GM12892 (cell line): ENCODE results near the gene WASF2.
A peak's percentile ranks its signal among the peaks of the same experiment; 100 is the strongest.
"Not testable (repeated sequence)": the region's sequence is repeated elsewhere in the genome, so short reads cannot be mapped to it uniquely, and the experiment has no call there.

ENCODE experiments used
- DNase-seq: peaks from one replicate; pipeline ENCODE4 v3.0.0; 2011; ENCODE audit not compliant: insufficient read length
- FAIRE-seq: peaks from 2 replicates; lab custom pipeline; 2011; peaks lifted over from hg19 to GRCh38; lab: Jason Lieb, UNC
- POLR2A ChIP-seq: IDR thresholded peaks from 2 replicates; pipeline ENCODE4 v1.6.1; 2011; ENCODE audit warnings: low read depth, low read length, control low read depth
- POLR2AphosphoS5 ChIP-seq: IDR thresholded peaks from 2 replicates; pipeline ENCODE4 v1.6.1; 2011; ENCODE audit warnings: low read depth, low read length, control low read depth
- TAF1 ChIP-seq: IDR thresholded peaks from 2 replicates; pipeline ENCODE4 v1.6.1; 2011; ENCODE audit warnings: low read depth, mild to moderate bottlenecking, control low read depth, low read length, borderline replicate concordance

The WASF2 gene

DNA sequence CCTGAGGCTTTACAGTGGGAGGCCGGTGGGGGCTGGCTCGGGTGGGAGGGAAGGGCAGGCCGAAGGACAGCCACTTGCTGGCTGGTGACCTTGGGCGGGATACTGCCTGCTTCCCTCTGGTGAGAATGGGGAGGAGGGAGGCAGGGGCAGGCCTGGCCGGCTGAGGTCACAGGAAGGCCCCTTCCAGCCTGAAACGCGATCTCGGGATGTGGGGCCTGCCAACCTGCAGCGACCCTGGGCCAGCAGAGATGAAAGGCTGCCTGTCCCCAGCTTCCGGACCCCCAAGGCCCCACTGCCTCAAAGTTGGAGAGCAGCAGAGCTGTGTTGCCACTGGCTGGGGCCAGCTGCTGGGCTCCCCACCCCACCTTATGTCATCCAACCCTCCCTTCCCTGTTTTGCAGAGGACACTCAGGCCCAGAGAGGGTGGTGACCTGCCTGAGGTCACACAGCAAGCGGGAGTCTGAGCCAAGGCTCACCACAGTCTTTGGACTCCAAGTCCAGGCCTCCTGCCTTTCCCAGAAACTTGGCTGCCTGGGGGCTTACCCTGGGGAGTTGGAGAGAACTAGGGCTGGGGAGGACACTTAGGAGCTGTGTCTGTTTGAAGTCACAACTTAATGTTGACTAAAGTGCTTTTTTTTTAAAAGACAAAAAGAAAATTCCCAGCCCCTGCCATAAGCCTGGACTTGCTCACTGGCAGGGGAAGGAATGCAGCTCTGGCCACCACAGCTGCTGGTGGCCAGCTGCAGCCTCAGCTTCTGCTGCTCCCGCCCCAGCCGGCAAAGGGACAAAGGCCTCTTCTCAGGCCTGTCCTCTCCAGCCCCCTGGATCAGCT lies 14.8 kb upstream of the WASF2 start:
- FAIRE-seq (no peak), DNase-seq (no peak)
- TF ChIP-seq TAF1: no peak
- TF ChIP-seq POLR2AphosphoS5: no peak
- no peak for TF ChIP-seq POLR2A

DNA sequence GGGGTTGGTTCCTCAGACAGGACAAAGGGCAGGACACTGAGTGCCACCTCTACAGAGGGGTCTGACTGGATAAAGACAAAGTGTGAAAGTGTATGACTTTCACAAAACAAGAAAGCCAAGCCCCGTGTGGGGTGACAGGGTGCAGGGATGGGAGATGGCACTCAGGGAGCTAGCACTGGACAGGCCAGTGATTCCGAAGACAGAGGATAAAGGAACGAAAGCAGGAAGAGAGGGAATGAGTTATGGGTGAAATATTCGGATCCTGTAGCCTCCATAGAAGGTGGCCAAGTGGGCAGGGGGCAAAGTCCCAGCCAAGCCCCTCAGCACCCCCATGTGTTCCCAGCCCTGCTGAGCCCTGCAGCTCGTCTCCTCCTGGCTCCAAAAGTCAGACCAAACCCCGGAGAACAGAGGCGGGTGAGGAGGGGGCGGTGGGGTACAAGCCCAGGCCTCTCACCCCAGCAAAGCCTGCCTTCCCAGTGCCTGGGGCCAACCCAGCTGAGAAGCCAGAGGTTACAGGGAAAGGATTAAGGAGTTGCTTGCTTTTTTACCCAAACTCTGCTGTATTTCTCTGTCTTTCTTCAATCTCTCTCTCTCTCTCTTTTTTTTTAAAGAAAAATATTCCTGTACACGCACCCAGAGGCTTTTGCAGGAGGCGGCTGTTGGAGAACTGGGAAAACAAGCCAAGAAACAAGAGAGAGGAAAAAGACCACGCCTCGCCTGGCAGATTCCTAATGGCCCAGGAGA lies 14.0 kb upstream of the WASF2 start:
- FAIRE-seq (no peak), DNase-seq (no peak)
- no peak for TF ChIP-seq POLR2AphosphoS5
- TF ChIP-seq TAF1: no peak
- no peak for TF ChIP-seq POLR2A

DNA sequence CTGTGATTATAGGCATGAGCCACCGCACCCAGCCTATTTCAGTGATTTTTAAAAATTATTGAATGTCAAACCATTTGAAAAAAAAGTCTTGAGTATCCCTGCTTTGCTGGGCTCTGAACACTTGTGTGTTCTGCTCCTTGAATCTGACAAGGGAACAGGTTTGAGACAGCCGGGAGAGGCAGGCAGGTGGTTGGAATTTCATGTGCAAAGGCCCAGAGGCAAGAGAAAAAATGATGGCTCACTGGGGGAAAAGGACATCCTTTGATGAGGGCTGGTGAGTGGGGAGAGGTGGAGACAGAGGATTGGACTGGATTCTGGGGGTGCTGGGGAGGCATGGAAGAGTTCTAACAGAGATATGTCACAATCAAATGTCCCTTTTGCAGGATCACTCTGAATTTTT lies 13.1 kb upstream of the WASF2 start:
- DNase-seq (no peak), FAIRE-seq (no peak)
- TF ChIP-seq POLR2AphosphoS5: no peak
- TF ChIP-seq POLR2A: no peak
- no peak for TF ChIP-seq TAF1

DNA sequence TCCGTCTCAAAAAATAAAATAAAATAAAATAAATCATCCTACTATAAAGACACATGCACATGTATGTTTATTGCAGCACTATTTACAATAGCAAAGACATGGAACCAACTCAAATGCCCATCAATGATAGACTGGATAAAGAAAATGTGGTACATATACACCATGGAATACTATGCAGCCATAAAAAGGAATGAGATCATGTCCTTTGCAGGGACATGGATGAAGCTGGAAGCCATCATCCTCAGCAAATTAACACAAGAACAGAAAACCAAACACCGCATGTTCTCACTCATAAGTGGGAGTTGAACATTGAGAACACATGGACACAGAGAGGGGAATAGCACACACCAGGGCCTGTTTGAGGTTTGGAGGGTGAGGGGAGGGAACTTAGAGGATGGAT lies 11.2 kb upstream of the WASF2 start:
- not testable (repeated sequence) for DNase-seq, FAIRE-seq

DNA sequence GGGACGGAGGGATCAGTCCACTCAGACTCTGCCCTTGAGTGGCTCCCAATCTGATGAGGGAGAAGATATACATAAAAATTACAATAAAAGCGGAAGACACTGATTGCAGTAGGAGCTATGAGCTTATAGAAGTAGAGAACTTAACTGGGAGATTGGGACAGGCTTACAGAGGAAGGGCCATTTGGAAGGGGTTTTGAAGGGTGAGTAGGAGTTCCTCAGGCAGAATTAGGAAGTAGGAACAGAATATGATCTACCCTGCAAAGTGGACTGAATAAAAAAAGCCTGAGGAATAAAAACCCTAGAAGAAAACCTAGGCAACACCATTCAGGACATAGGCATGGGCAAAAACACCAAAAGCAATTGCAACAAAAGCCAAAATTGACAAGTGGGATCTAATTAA lies 9.2 kb upstream of the WASF2 start:
- DNase-seq (no peak), FAIRE-seq (no peak)
- TF ChIP-seq POLR2A (no peak), POLR2AphosphoS5 (no peak), TAF1 (no peak)

DNA sequence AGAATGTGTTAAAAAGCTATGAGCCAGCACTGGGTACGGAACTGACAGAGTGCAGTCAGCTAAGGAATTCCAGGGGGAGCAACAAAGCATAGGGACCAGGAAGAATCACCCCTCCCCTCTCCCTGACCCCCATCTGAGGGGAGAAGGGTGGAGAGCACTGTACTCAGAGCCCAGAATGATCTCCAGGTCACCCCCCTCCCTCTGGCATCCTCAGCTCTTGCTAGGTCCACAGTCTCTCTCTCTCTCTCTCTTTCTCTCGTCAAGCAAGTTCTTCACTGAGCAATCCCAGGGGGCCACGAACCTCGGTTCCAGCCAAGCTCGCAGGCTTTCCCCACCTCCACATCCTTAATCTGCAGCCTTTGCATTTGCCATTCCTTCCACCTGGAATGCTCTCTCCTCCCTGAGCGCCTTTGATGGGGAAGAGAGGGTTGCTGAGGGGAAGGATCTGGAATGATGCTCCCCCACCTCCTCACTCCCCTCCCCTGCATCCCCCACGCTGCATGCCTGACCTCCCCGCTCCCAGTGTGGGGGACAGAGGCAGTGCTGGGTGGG lies 6.7 kb upstream of the WASF2 start:
- no peak for DNase-seq
- FAIRE-seq: no peak
- TF ChIP-seq POLR2A (no peak), TAF1 (no peak), POLR2AphosphoS5 (no peak)

DNA sequence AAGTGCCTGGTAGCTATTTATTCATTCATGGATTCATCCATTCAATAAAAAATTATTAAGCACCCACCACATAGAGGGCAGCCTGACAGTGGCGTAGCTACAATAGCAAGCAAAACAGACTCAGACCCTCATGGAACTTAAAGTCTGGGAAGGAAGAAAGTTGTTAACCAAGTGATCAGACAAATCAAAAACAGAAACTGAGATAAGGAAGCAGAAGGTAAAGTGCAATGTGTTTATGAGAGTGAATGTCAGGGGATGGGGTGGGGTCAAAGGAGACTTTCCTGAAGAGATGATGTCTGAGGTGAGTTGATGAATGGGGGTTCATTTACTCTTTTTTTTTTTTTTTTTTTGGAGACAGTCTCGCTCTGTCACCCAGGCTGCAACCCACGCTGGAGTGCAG lies 2.8 kb upstream of the WASF2 start:
- FAIRE-seq: no peak
- no peak for DNase-seq

DNA sequence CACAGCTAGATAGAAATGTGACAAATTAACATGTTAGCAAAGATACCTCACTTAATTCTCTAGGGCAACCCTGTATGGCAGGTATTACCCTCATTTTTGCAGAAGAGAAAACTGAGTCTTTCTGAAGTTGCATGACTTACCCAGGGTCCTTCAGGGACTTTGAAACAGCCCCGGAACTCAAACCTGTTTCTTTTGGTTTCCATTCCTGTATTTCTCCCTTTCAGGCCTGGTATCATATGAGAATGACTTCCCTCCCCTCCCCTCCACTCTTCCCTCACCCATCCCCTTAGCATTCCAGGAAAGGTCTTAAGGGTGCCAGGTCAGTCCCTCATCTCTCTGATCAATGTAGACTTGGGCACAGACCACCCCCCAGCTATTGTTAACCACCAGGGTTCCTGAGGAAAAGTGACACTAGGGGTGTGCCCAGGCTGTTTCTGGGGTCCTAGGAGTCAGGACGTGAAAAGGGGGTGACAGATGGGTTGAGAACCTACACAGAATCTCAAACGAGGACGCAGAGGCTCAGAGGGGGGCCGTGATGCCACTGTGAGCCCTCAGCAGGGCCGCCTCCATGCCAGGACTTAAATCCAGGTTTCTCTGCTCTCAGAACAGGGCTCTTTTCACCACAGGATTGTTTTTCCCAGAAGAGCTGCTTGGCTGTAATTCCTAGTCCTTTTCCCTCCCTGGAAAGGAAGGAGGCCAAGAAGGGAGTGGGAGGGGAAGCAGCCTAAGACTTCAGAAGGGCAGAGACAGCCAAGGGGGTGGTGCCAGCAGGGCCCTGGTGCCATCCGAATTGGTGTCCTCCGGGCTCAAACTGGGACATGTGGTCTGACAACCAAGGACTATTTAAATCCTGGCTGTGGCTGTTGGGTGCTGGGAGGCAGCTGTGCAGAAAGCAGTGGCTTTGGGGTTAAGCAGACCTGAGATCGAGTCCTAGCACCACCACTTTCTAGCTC lies 2.1 kb upstream of the WASF2 start:
- DNase-seq (no peak), FAIRE-seq (peak; percentile 66)
- TF ChIP-seq POLR2AphosphoS5: no peak
- TF ChIP-seq POLR2A: no peak
- no peak for TF ChIP-seq TAF1

More for the DNA sequence above, 2.8 kb upstream of the WASF2 start:
- TF ChIP-seq POLR2A (no peak), POLR2AphosphoS5 (no peak), TAF1 (no peak)

DNA sequence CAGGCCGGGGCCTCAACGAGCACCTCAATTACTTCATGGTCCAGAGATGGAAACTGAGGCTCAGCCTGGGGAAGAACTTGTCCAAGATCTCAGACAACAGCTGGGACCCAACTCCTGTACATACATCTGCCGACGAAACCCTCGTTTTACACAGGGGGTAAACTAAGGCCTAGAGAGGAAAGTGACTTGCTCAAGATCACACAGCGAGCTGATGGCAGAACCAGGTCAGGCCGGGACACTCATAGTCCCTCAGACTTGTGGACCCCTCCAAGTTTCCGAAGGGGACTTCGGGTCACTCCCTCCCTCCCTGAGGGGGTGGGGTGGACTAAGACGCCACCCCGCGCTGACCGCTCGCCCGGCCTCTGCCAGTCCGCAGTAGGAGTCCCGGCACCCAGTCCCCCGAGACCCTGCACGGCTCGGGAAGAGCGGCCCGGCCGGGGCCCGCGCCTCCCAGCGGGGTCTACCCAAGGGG lies 430 bp downstream of the WASF2 start:
- DNase-seq: no peak
- FAIRE-seq: no peak
- no peak for TF ChIP-seq TAF1
- 0 out of 2 replicates have a peak, but pooled peaks have one; percentile 0 for TF ChIP-seq POLR2AphosphoS5

DNA sequence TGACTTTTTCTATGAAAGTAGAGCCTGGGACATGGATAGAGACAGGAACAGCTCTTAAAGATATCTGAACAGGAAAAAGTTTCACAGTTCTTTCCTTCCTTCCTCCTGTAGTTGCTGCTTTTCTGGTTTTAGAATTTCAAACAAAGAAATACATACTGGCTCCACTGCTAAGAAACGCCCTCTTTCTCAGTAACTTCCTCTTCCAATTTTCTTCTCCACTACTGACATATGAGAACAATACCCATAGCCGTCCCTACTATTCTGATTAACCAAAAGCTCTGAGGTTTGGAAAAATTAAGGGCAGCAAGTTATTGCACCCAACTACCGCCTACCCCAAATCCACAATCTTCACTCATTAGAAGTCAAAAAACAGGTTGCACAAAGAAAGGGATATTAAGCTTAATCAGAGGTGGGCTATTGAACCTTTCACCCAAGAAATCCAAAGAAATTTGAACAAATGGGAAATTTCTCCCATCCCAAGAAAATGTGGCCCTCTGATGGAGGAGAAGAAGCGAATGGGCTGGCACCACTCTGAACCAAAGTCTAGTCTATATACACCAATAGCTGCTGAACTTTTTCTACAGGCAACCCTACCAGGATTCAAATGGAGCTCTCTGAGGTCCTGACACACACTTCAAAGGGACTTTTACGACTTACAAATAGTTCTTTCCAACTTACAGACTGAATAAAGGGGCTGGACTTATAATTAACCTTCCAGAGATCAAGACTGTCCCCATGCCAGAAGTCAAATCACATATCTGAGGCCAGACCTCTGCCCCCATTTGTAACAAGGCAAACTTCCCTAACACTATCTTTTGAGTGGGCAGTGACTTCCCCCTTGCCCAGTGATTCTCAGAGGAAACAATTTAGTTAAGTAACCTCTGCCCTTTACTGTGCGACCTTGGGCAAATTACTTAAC lies 1.7 kb downstream of the WASF2 start:
- peak; percentile 42 for FAIRE-seq
- DNase-seq: no peak
- TF ChIP-seq POLR2A (no peak), POLR2AphosphoS5 (no peak), TAF1 (no peak)
